RWPE2 (cell line): Measurements from ENCODE around the gene CFAP47.

Experiments used
- ATAC-seq: fragments of 200-7000 bp; cut with Tn5 transposase; 3 replicates; pipeline ENCODE4 v1.9.1; 2021; ENCODE audit warnings: low read depth
- DNase-seq: peaks from one replicate; pipeline ENCODE4 v3.0.0-alpha.2; 2020; ENCODE audit warnings: low spot score
- H3K27ac ChIP-seq: fragments of 450-650 bp; 2 replicates; pipeline ENCODE4 v1.5.1; 2017; ENCODE audit warnings: mild to moderate bottlenecking; ENCODE audit not compliant: poor library complexity, severe bottlenecking
- H3K27me3 ChIP-seq: fragments of 250-450 bp; sonication (Bioruptor Pico); 2 replicates; pipeline ENCODE4 v1.5.1; 2021; ENCODE audit warnings: mild to moderate bottlenecking, moderate library complexity; ENCODE audit not compliant: insufficient read depth, poor library complexity, severe bottlenecking
- H3K36me3 ChIP-seq: fragments of 250-450 bp; sonication (Bioruptor Pico); 2 replicates; pipeline ENCODE4 v1.5.1; 2020; ENCODE audit warnings: low read depth, mild to moderate bottlenecking, moderate library complexity
- H3K4me1 ChIP-seq: fragments of 250-450 bp; sonication (Bioruptor Pico); 2 replicates; pipeline ENCODE4 v1.5.1; 2021; ENCODE audit warnings: mild to moderate bottlenecking, moderate library complexity; ENCODE audit not compliant: insufficient read depth, poor library complexity, severe bottlenecking
- H3K4me3 ChIP-seq: fragments of 250-450 bp; sonication (Bioruptor Pico); 2 replicates; pipeline ENCODE4 v1.5.1; 2021; ENCODE audit warnings: mild to moderate bottlenecking, moderate library complexity; ENCODE audit not compliant: severe bottlenecking
- H3K9me3 ChIP-seq: fragments of 250-450 bp; sonication (Bioruptor Pico); 2 replicates; pipeline ENCODE4 v1.5.1; 2021; ENCODE audit warnings: mild to moderate bottlenecking, moderate library complexity; ENCODE audit not compliant: severe bottlenecking
- TF ChIP-seq, protein P1 (sequence below): fragments of 450-650 bp; IDR thresholded peaks from one replicate; pipeline ENCODE4 v1.5.1; 2017; ENCODE audit warnings: mild to moderate bottlenecking, moderate library complexity; ENCODE audit not compliant: poor library complexity, severe bottlenecking

CFAP47 gene

DNA sequence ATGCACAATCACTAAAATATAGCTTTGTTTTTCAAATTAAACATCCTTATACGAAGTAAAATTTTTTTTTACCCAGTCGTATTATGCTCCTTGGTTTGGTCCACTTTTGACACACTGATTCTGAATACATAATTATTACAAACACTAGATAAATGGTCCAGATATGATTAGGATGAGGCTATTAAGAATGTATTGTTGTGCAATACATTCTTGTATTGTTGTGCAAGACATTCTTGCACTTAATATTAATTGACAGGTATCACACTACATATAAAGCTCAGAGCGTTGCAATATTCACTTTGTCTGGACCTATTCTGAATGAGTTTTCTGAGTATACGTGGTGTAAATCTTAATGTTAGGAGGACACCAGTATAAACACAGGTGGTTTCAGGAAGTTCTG, 464.0 kb downstream of the CFAP47 start:
- Histone ChIP-seq H3K9me3 (no peaks in the 10 kb centered on the region), H3K4me3 (no peak overlapping the region), H3K27me3 (no peaks in the 10 kb centered on the region), H3K4me1 (no peaks in the 10 kb centered on the region), H3K36me3 (no peaks in the 10 kb centered on the region), H3K27ac (no peak overlapping the region)
- TF ChIP-seq, protein P1, sequence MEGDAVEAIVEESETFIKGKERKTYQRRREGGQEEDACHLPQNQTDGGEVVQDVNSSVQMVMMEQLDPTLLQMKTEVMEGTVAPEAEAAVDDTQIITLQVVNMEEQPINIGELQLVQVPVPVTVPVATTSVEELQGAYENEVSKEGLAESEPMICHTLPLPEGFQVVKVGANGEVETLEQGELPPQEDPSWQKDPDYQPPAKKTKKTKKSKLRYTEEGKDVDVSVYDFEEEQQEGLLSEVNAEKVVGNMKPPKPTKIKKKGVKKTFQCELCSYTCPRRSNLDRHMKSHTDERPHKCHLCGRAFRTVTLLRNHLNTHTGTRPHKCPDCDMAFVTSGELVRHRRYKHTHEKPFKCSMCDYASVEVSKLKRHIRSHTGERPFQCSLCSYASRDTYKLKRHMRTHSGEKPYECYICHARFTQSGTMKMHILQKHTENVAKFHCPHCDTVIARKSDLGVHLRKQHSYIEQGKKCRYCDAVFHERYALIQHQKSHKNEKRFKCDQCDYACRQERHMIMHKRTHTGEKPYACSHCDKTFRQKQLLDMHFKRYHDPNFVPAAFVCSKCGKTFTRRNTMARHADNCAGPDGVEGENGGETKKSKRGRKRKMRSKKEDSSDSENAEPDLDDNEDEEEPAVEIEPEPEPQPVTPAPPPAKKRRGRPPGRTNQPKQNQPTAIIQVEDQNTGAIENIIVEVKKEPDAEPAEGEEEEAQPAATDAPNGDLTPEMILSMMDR = no peak
- ATAC-seq (no peak), DNase-seq (no peak)

DNA sequence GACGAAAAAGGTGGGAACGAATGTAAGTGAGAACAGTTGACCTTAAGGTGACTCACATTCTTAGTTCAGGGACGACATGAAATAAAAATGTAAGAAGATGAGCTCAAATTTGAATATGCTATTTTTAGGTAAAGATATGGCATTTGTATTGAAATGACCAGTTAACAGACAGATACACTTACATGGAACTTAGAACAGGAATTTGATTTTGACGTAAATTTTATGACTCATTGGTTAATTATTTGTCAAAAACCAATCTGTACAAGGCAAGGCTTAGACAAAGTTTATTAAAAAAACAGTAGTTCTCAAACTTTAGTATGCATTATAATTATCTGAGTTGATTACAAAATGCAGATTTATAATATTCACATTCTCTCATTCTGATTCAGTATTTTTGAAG, 469.4 kb downstream of the CFAP47 start:
- ATAC-seq (no peak), DNase-seq (no peak)
- no peak overlapping the region for H3K27ac ChIP-seq
- H3K9me3 ChIP-seq = no peaks in the 10 kb centered on the region
- TF ChIP-seq, protein P1 = no peak
- no peak overlapping the region for H3K4me3 ChIP-seq
- H3K4me1 ChIP-seq = no peaks in the 10 kb centered on the region
- no peaks in the 10 kb centered on the region for H3K27me3 ChIP-seq
- H3K36me3 ChIP-seq = no peaks in the 10 kb centered on the region

DNA sequence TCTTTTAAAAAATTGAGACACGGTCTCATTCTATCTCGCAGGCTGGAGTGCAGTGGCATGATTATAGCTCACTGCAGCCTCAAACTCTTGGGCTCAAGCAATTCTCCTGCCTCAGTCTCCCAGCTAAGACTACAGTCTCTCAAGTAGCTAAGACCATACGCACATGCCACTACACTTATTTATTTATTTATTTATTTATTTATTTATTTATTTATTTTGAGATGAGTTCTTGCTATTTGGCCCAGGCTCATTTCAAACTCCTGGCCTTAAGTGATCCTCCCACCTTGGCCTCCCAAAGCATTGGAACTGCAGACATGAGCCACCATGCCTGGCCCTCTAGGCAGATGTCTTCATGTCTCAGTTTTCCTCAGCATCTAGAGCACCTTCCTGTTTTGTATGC, 482.2 kb downstream of the CFAP47 start:
- Histone ChIP-seq H3K27ac (no peak overlapping the region), H3K4me3 (no peak overlapping the region), H3K27me3 (no peaks in the 10 kb centered on the region), H3K4me1 (no peaks in the 10 kb centered on the region), H3K9me3 (no peaks in the 10 kb centered on the region), H3K36me3 (no peaks in the 10 kb centered on the region)
- DNase-seq (no peak), ATAC-seq (no peak)
- TF ChIP-seq, protein P1 = no peak

DNA sequence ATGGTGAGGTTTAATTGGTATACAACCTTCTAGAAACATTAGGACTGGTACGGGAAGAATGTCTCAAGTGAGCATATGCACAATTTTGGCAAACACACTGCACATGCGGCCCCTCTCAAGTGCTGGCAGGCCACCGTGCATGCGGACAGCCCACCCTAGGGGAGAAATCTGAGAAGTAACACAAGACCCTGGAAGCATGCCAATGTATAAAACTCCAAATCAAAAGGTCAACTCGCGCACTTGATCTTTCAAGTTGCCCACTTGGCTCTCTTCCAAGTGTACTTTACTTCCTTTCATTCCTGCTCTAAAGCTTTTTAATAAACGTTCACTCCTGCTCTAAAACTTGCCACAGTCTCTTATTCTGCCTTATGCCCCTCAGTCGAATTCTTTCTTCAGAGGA, 488.3 kb downstream of the CFAP47 start:
- TF ChIP-seq, protein P1 = no peak
- H3K36me3 ChIP-seq = no peaks in the 10 kb centered on the region
- no peak overlapping the region for H3K27ac ChIP-seq
- ATAC-seq = no peak
- DNase-seq = no peak
- no peak overlapping the region for H3K4me3 ChIP-seq
- H3K27me3 ChIP-seq = no peaks in the 10 kb centered on the region
- H3K9me3 ChIP-seq = no peaks in the 10 kb centered on the region
- no peaks in the 10 kb centered on the region for H3K4me1 ChIP-seq

DNA sequence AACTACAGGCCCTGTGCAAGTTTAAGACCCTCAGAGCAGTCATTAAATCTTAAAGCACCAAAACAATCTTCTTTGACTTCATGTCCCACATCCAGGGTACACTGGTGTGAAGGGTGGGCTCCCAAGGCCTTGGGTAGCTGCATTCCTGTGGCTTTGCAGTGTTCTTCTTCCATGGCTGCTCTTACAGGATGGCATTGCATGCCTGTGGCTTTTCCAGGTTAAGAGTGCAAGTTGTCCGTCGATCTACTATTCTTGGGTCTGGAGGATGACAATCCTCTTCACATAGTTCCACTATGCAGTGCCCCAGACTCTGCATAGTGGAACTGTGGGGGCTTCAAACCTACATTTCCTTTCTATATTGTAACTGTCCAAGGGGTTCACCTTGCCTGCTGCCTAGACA, 494.5 kb downstream of the CFAP47 start:
- TF ChIP-seq, protein P1 = no peak
- no peaks in the 10 kb centered on the region for H3K4me1 ChIP-seq
- no peaks in the 10 kb centered on the region for H3K9me3 ChIP-seq
- H3K27me3 ChIP-seq = no peaks in the 10 kb centered on the region
- DNase-seq = no peak
- no peak overlapping the region for H3K4me3 ChIP-seq
- no peak overlapping the region for H3K27ac ChIP-seq
- no peak for ATAC-seq
- H3K36me3 ChIP-seq = no peaks in the 10 kb centered on the region
